OCI-LY7 (cell line): ENCODE measurements around the gene FN3K.
A peak's percentile ranks its signal among the peaks of the same experiment; 100 is the strongest.

Experiments
- EZH2phosphoT487 ChIP-seq: fragments of 200-600 bp; sonication (generic); IDR thresholded peaks from 2 replicates; pipeline ENCODE4 v1.6.1; 2018; ENCODE audit warnings: low read depth, borderline replicate concordance, mild to moderate bottlenecking, mixed run types, antibody characterized with exemption, low read length, moderate library complexity, mixed read lengths
- TF ChIP-seq, protein P1 (sequence below): fragments of 200-600 bp; sonication (generic); conservative IDR thresholded peaks from 2 replicates; pipeline ENCODE4 v1.5.1; 2014; ENCODE audit warnings: mild to moderate bottlenecking, antibody characterized with exemption, low read length, moderate library complexity, mixed read lengths

DNA sequence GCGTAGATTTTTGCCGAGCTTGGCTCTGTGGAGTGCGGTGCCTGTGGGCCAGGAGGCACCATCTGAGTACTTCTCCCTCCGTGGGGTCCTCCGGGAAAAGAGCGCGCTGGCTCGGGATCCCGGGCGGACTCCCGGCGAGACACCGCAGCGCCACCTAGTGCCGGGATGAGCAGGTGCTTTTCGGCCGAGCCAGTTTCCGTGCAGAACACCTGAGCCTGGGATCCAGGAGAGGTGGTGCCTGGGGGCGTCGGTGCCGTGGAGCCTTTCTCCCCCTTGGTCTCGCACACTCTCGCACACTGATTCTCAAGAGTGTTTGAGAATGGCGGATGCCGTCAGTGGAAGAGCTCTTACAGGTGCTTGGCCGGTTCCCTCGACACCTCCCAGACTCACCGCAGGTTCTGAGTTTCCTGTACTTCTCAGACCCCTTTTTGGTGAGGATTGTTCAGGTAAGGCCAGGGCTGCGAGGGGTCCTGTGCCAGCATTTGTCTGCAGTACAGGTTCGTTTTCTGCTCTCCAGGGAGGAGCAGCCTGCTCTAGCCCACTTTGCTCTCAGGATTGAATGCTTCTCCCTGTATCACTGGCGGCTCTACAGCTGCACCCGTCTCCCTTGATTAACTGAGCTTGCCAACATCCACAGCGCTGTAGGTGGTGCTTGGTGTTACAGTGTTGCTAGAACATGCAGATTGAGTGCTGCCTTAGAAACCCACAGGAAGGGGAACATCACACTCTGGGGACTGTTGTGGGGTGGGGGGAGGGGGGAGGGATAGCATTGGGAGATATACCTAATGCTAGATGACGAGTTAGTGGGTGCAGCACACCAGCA lies 39.8 kb downstream of the FN3K start:
- TF ChIP-seq, protein P1, sequence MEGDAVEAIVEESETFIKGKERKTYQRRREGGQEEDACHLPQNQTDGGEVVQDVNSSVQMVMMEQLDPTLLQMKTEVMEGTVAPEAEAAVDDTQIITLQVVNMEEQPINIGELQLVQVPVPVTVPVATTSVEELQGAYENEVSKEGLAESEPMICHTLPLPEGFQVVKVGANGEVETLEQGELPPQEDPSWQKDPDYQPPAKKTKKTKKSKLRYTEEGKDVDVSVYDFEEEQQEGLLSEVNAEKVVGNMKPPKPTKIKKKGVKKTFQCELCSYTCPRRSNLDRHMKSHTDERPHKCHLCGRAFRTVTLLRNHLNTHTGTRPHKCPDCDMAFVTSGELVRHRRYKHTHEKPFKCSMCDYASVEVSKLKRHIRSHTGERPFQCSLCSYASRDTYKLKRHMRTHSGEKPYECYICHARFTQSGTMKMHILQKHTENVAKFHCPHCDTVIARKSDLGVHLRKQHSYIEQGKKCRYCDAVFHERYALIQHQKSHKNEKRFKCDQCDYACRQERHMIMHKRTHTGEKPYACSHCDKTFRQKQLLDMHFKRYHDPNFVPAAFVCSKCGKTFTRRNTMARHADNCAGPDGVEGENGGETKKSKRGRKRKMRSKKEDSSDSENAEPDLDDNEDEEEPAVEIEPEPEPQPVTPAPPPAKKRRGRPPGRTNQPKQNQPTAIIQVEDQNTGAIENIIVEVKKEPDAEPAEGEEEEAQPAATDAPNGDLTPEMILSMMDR: peak; percentile 98
- TF ChIP-seq EZH2phosphoT487: no peak
